MCF 10A (cell line): ENCODE data around the gene PCSK1N. TPM values are rescaled to one million over a fixed set of nuclear protein-coding genes. Genes with fewer than 3 reads are reported as not detected.

Experiments
- BruUV-seq: library from RNA; stranded (reverse); fragments of 400-500 nt; replicated peaks from 2 replicates; lab custom pipeline; 2021; lab: Mats Ljungman, UMichigan
- CTCF ChIA-PET: fragments of 300-600 bp; sonication (Branson Sonifier 250); formaldehyde crosslinking; extraction: SDS; loops from one replicate; lab custom pipeline; 2021; ENCODE audit warnings: antibody characterized with exemption, inconsistent platforms; lab: Yijun Ruan, JAX
- POLR2A ChIA-PET: fragments of 300-600, 350-650 bp; sonication (Branson Sonifier 250); formaldehyde crosslinking; extraction: SDS; loops from one replicate; lab custom pipeline; 2020; ENCODE audit warnings: antibody characterized with exemption, inconsistent platforms; lab: Yijun Ruan, JAX
- DNase-seq: peaks from one replicate; pipeline ENCODE4 v3.0.0-alpha.2; 2018; ENCODE audit not compliant: unreplicated experiment
- H3K27ac Mint-ChIP-seq: one replicate; pipeline ENCODE4 v1.8.0; 2022; ENCODE audit warnings: mild to moderate bottlenecking, low read depth, mixed read lengths; ENCODE audit not compliant: unreplicated experiment
- H3K27me3 Mint-ChIP-seq: one replicate; pipeline ENCODE4 v1.8.0; 2022; ENCODE audit warnings: mixed read lengths; ENCODE audit not compliant: insufficient read depth, unreplicated experiment
- H3K36me3 Mint-ChIP-seq: one replicate; pipeline ENCODE4 v1.8.0; 2022; ENCODE audit warnings: mild to moderate bottlenecking, moderate library complexity, mixed read lengths; ENCODE audit not compliant: insufficient read depth, unreplicated experiment
- H3K4me1 Mint-ChIP-seq: one replicate; pipeline ENCODE4 v1.8.0; 2022; ENCODE audit warnings: mixed read lengths; ENCODE audit not compliant: insufficient read depth, unreplicated experiment
- H3K4me3 Mint-ChIP-seq: one replicate; pipeline ENCODE4 v1.8.0; 2022; ENCODE audit warnings: mild to moderate bottlenecking, moderate library complexity, mixed read lengths; ENCODE audit not compliant: unreplicated experiment
- H3K9me3 Mint-ChIP-seq: one replicate; pipeline ENCODE4 v1.8.0; 2022; ENCODE audit warnings: mixed read lengths; ENCODE audit not compliant: unreplicated experiment
- intact Hi-C: fragments of 100-400 bp; cut with micrococcal nuclease; formaldehyde crosslinking; loops from 2 replicates; pipeline ENCODE4 v1.14.1; 2022
- total RNA-seq: library from RNA; stranded (reverse); gene quantifications from 2 replicates; pipeline ENCODE4 v1.2.3, GENCODE V29; 2022
- TF ChIP-seq, protein P1 (sequence below): fragments of 200-600 bp; IDR thresholded peaks from one replicate; pipeline ENCODE4 v1.8.0; 2022; ENCODE audit warnings: antibody characterized with exemption, mild to moderate bottlenecking; ENCODE audit not compliant: unreplicated experiment

Gene PCSK1N
- total RNA-seq, 1 experiment from 2014 or later = 5.0 TPM

DNA sequence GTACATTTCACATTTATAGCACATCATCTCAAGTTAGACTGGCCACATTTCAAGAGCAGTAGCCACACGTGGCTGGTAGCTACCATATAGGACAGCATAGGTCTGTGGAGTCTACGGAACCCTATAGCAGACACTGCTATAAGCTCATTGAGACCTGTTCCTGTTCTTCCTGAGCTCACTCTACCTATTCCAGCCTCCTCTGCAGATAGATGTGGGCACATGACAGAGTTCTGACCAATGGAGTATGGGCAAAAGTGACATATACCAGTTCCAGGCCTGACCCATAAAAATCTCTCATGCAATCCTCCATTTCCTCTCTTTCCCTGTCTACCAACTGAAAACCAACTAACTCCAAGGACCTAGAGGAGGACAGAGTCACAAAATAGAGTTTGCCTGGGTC lies 37.1 kb downstream of the PCSK1N start:
- H3K4me3 Mint-ChIP-seq = no peak overlapping the region
- BruUV-seq = no TSS peak
- POLR2A ChIA-PET = interaction anchor here (0.6 kb wide), 1 partner anchor 259 kb away, joined by 4 read pairs; no protein-coding TSS in a partner anchor
- H3K27me3 Mint-ChIP-seq = no peaks in the 10 kb centered on the region
- intact Hi-C loops = no loop called here
- H3K4me1 Mint-ChIP-seq = peaks cover 10% of the 10 kb centered on the region
- TF ChIP-seq, protein P1, sequence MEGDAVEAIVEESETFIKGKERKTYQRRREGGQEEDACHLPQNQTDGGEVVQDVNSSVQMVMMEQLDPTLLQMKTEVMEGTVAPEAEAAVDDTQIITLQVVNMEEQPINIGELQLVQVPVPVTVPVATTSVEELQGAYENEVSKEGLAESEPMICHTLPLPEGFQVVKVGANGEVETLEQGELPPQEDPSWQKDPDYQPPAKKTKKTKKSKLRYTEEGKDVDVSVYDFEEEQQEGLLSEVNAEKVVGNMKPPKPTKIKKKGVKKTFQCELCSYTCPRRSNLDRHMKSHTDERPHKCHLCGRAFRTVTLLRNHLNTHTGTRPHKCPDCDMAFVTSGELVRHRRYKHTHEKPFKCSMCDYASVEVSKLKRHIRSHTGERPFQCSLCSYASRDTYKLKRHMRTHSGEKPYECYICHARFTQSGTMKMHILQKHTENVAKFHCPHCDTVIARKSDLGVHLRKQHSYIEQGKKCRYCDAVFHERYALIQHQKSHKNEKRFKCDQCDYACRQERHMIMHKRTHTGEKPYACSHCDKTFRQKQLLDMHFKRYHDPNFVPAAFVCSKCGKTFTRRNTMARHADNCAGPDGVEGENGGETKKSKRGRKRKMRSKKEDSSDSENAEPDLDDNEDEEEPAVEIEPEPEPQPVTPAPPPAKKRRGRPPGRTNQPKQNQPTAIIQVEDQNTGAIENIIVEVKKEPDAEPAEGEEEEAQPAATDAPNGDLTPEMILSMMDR = no peak
- CTCF ChIA-PET = interaction anchor here (0.5 to 0.6 kb wide), 2 partner anchors 163 to 1767 kb away, joined by 3 read pairs; no protein-coding TSS in a partner anchor
- H3K9me3 Mint-ChIP-seq = no peaks in the 10 kb centered on the region
- H3K36me3 Mint-ChIP-seq = no peaks in the 10 kb centered on the region
- no peak for DNase-seq
- no peak overlapping the region for H3K27ac Mint-ChIP-seq

DNA sequence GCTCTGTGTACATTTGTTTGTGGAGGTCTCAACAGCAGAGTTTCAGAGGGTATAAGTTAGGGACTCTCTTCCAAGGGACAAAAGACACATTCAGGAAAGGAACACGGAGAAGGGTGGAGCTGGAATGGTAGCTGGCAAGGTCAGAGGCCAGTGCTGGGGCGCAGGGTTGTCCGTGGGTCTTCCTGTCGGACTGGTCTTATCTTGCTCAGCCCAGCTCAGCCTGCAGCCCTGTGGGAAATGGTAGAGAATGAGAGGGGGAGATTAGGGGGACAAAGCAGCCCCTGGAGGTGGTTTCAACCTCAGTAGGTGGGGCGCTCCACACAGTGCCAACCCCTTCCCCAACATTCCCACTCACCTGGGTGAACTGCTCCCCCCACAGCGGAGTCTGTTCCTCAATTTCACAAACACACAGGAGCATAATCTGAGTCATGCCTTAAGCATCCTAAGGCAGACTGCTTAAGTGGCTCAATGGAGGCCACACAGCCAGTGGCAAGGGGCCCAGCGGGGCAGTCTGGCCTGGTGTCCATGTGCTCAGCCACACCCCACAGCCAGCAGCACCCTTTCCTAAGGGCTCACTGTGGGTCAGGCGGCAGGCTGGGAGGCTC lies 40.4 kb downstream of the PCSK1N start:
- peak; percentile 56 for DNase-seq
- intact Hi-C loops = no loop called here
- ChIA-PET CTCF (interaction anchor here (0.6 to 1.1 kb wide), 2 partner anchors 166 to 390 kb away, joined by 3 to 4 read pairs; no protein-coding TSS in a partner anchor), POLR2A (interaction anchor here (0.5 to 1.0 kb wide), 2 partner anchors 97 to 234 kb away, joined by 3 to 4 read pairs; no protein-coding TSS in a partner anchor)
- TF ChIP-seq, protein P1 = no peak
- Mint-ChIP-seq H3K36me3 (no peaks in the 10 kb centered on the region), H3K27ac (no peak overlapping the region), H3K9me3 (no peaks in the 10 kb centered on the region), H3K4me1 (peaks cover 5% of the 10 kb centered on the region), H3K4me3 (no peak overlapping the region), H3K27me3 (peaks cover 4% of the 10 kb centered on the region)
- BruUV-seq = no TSS peak

DNA sequence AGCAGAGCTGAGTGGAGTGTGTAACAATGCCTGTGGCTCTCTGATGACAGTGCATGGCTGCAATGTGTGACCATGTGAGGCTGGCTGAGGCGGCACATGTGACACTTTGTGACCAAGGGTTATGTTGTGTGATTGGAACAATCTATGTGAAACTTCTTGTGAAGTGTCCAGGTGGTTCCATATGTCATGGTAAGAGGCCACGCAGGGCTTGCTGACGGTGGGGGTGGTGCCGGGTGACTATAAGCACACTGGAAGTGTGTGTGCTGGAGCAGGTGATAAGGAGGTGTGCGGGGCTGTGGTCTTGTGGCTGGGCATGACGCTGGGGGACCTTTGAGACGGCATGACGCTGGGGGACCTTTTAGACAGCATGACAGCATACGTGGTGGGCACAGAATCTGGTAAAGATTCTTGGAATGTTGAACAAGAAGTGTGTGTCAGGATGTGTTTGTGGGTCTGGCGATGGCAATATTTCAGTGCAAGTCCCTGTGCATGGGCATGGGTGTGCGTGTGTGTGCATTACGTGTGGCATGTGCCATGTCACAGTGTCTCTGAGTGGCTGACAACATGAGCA lies 41.0 kb downstream of the PCSK1N start:
- ChIA-PET CTCF (interaction anchor here (1.1 kb wide), 1 partner anchor 165 kb away, joined by 3 read pairs; no protein-coding TSS in a partner anchor), POLR2A (interaction anchor here (0.5 to 1.0 kb wide), 2 partner anchors 97 to 233 kb away, joined by 3 to 4 read pairs; no protein-coding TSS in a partner anchor)
- Mint-ChIP-seq H3K27ac (no peak overlapping the region), H3K36me3 (no peaks in the 10 kb centered on the region), H3K9me3 (no peaks in the 10 kb centered on the region), H3K4me3 (no peak overlapping the region), H3K4me1 (peaks cover 5% of the 10 kb centered on the region), H3K27me3 (peaks cover 10% of the 10 kb centered on the region)
- TF ChIP-seq, protein P1 = no peak
- intact Hi-C loops = no loop called here
- DNase-seq = no peak
- no TSS peak for BruUV-seq

DNA sequence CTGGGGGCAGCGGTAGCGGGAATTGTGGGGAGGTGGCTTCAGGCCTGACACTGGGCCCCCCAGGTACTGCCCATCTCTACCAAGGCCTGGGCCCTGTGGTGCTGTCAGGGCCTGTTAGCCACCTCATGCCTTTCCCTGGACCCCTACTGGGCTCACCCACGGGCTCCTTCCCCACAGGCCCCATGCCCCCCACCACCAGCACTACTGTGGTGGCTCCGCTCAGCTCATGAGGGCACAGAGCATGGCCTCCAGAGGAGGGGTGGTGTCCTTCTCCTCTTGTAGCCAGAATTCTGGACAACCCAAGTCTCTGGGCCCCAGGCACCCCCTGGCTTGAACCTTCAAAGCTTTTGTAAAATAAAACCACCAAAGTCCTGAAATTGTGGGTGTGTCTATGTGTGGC lies 41.5 kb downstream of the PCSK1N start:
- BruUV-seq = no TSS peak
- Mint-ChIP-seq H3K4me3 (no peak overlapping the region), H3K9me3 (peaks cover 2% of the 10 kb centered on the region), H3K4me1 (peaks cover 5% of the 10 kb centered on the region), H3K27ac (no peak overlapping the region), H3K27me3 (peaks cover 14% of the 10 kb centered on the region), H3K36me3 (no peaks in the 10 kb centered on the region)
- TF ChIP-seq, protein P1 = no peak
- ChIA-PET CTCF (no interaction called here), POLR2A (no interaction called here)
- DNase-seq = no peak
- intact Hi-C loops = no loop called here
